ENCODE measurements around the gene PACC1.

PACC1 gene

DNA sequence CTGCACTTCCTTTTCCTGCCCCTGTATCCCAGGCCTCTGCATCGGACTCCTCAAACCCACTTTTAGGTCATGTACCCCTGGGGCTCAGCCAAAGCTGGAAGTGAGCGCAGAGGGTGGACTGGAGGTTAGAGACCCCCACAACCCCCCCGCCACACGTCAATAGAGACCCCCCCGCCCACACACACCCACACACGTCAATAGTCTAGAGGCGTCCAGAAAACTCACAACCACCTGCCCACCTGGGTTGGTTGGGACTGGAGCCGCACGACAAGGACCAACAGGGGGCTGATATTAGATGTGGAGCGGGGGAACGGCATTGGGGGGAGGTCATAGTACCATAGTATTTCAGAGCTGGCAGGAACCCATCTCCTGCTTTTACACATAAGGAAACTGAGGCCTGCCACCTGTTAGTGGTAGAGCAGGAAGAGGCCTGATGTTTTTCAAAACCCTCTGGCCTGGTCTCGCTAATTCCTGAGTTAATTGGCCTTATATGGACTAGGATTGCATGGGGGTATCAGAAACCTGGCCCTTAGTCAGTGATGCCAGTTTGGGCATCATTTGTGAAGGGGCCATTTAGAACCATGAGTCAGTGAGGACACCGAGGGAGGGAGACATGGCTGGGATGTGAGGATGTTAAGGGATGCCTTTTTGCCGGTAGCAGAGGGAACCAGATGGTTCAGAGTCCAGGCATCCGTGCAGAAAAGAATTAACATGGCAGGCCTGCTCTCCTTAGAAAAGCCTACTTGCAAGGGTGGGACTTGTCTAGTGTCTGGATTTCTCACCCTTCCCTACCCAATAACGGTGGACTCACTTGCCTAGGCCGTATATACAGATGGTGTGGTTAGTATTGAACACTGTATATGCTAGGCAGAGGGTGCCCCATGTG is 19.1 kb upstream of the PACC1 start:
- Histone ChIP-seq H3K4me2 (ENCODE audit: low read length) (peak overlapping the region; percentile 76), H3K9me2 (replicated peaks; ENCODE audit: control insufficient read depth, low read length) (no peaks in the 10 kb centered on the region), H3K9me3 (ENCODE audit: control insufficient read depth, insufficient read depth, low read length) (no peaks in the 10 kb centered on the region), H4K20me1 (ENCODE audit: control insufficient read depth, insufficient read depth, low read depth, low read length) (no peaks in the 10 kb centered on the region), H3K27ac (ENCODE audit: low read depth, low read length) (no peak overlapping the region), H3K4me3 (ENCODE audit: low read length) (peak overlapping the region; percentile 75), H3K27me3 (ENCODE audit: control insufficient read depth, low read length) (no peaks in the 10 kb centered on the region), H3F3A (ENCODE audit: control insufficient read depth, insufficient read depth) (no peaks in the 10 kb centered on the region), H3K79me2 (ENCODE audit: control insufficient read depth, low read length) (peaks cover 40% of the 10 kb centered on the region), H3K36me3 (ENCODE audit: control insufficient read depth, low read length) (no peaks in the 10 kb centered on the region), H3K4me1 (ENCODE audit: control insufficient read depth, low read length) (peaks cover 23% of the 10 kb centered on the region)
- TF ChIP-seq EZH2phosphoT487 (IDR thresholded peaks at IDR 0.05; ENCODE audit: borderline replicate concordance, low read length) = no peak
- TF ChIP-seq, protein P1, sequence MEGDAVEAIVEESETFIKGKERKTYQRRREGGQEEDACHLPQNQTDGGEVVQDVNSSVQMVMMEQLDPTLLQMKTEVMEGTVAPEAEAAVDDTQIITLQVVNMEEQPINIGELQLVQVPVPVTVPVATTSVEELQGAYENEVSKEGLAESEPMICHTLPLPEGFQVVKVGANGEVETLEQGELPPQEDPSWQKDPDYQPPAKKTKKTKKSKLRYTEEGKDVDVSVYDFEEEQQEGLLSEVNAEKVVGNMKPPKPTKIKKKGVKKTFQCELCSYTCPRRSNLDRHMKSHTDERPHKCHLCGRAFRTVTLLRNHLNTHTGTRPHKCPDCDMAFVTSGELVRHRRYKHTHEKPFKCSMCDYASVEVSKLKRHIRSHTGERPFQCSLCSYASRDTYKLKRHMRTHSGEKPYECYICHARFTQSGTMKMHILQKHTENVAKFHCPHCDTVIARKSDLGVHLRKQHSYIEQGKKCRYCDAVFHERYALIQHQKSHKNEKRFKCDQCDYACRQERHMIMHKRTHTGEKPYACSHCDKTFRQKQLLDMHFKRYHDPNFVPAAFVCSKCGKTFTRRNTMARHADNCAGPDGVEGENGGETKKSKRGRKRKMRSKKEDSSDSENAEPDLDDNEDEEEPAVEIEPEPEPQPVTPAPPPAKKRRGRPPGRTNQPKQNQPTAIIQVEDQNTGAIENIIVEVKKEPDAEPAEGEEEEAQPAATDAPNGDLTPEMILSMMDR (IDR thresholded peaks at IDR 0.05; ENCODE audit: low read depth, low read length, poor library complexity, severe bottlenecking) = no peak

DNA sequence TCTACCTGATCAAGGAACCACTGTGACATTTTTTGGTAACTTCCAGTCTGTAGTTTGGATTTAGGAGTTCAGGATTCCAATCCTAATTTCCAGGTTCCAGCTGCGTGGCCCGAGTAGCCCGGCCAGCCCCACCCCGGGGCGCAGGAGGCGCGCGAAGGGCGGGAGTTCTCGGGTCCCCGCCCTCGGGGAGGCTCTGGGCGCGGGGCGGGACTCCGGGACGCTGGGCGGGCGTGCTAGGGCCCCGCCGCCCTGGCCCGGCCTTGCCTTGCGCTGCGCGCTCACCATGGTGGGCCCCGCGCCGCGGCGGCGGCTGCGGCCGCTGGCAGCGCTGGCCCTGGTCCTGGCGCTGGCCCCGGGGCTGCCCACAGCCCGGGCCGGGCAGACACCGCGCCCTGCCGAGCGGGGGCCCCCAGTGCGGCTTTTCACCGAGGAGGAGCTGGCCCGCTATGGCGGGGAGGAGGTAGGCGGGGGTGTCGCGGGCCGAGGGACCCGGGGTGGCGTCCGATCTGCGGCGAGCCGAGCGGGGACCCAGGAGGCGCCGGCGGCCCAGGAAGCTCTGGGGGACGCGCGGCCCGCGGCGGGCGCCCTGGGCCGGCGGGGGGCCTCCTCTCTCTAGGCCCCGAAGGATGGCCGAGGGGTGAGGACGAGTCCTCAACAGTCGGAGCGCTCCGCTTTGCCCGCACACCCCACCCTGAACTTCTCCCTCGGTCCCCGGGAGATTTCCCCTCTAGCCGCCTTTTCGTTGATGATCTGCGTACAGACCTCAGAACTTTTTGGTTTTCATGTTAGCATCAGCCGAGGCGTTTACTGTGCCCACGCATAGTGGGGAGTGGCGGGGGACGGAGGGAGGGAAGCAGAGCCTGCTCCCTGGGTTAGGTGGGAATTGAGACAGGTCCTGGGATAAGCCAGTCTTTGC is 18.2 kb upstream of the PACC1 start, which contains the start of gene NENF:
NENF (plus strand) TSS at position 260 of the 916 bp plus-strand sequence; CDS start at position 284, 24 bp downstream.
- Histone ChIP-seq H3K4me1 (ENCODE audit: control insufficient read depth, low read length) (peaks cover 23% of the 10 kb centered on the region), H3K4me2 (ENCODE audit: low read length) (peak within 1 kb of the TSS; percentile 76), H3K27ac (ENCODE audit: low read depth, low read length) (no peak within 1 kb of the TSS), H3K27me3 (ENCODE audit: control insufficient read depth, low read length) (no peaks in the 10 kb centered on the region), H3K79me2 (ENCODE audit: control insufficient read depth, low read length) (peaks cover 35% of the 10 kb centered on the region), H3K36me3 (ENCODE audit: control insufficient read depth, low read length) (no peaks in the 10 kb centered on the region), H3K9me3 (ENCODE audit: control insufficient read depth, insufficient read depth, low read length) (no peaks in the 10 kb centered on the region), H3K9me2 (replicated peaks; ENCODE audit: control insufficient read depth, low read length) (no peaks in the 10 kb centered on the region), H3F3A (ENCODE audit: control insufficient read depth, insufficient read depth) (no peaks in the 10 kb centered on the region), H3K4me3 (ENCODE audit: low read length) (peak within 1 kb of the TSS; percentile 75), H4K20me1 (ENCODE audit: control insufficient read depth, insufficient read depth, low read depth, low read length) (no peaks in the 10 kb centered on the region)
- no peak for TF ChIP-seq EZH2phosphoT487 (IDR thresholded peaks at IDR 0.05; ENCODE audit: borderline replicate concordance, low read length)
- TF ChIP-seq, protein P1 (IDR thresholded peaks at IDR 0.05; ENCODE audit: low read depth, low read length, poor library complexity, severe bottlenecking) = no peak

DNA sequence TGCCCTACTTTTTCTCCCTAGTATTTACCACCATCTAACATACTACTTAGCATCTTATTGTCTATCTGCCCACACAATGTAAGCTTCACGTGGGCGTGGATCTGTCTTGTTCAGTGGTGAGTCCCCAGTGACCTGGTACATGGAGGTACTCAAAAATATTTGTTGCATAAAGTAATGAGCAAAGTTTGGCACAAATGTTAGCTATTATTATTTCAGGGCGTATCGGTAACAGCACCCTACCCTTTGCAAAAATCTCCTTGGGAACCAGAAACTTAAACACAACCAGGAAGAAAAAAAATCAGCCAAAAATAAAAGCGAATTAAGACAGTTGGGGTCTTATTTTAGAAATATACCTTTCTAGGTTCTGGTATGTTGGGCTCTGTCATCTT is 17.6 kb upstream of the PACC1 start:
- TF ChIP-seq EZH2phosphoT487 (IDR thresholded peaks at IDR 0.05; ENCODE audit: borderline replicate concordance, low read length) = no peak
- TF ChIP-seq, protein P1 (IDR thresholded peaks at IDR 0.05; ENCODE audit: low read depth, low read length, poor library complexity, severe bottlenecking) = no peak
- Histone ChIP-seq H3K4me1 (ENCODE audit: control insufficient read depth, low read length) (peaks cover 22% of the 10 kb centered on the region), H3K27ac (ENCODE audit: low read depth, low read length) (no peak overlapping the region)

More for the DNA sequence above, 17.6 kb upstream of the PACC1 start:
- 0 out of 2 replicates have a peak, but pooled peaks cover 2% of the 10 kb centered on the region for H3K27me3 ChIP-seq (ENCODE audit: control insufficient read depth, low read length)
- H3K36me3 ChIP-seq (ENCODE audit: control insufficient read depth, low read length) = no peaks in the 10 kb centered on the region
- H3K4me2 ChIP-seq (ENCODE audit: low read length) = peak overlapping the region; percentile 73
- peak overlapping the region; percentile 74 for H3K4me3 ChIP-seq (ENCODE audit: low read length)
- no peaks in the 10 kb centered on the region for H3K9me2 ChIP-seq (replicated peaks; ENCODE audit: control insufficient read depth, low read length)
- no peaks in the 10 kb centered on the region for H4K20me1 ChIP-seq (ENCODE audit: control insufficient read depth, insufficient read depth, low read depth, low read length)
- H3K9me3 ChIP-seq (ENCODE audit: control insufficient read depth, insufficient read depth, low read length) = no peaks in the 10 kb centered on the region
- H3K79me2 ChIP-seq (ENCODE audit: control insufficient read depth, low read length) = peaks cover 28% of the 10 kb centered on the region
- H3F3A ChIP-seq (ENCODE audit: control insufficient read depth, insufficient read depth) = no peaks in the 10 kb centered on the region
